Measurements from ENCODE around the gene C16orf90. TPM values are rescaled to one million over a fixed set of nuclear protein-coding genes. Genes with fewer than 3 reads are reported as not detected.

C16orf90 gene
- total RNA-seq, 1 donor from 2014 or later, result not detected

- H3K36me3 ChIP-seq (ENCODE audit: insufficient read depth, low read length), result no peaks in the 10 kb centered on the region
- TF ChIP-seq EZH2 (IDR thresholded peaks at IDR 0.05; ENCODE audit: insufficient read depth, low read length) (no peak), CTCF (IDR thresholded peaks at IDR 0.05; ENCODE audit: insufficient read depth, low read depth, low read length) (no peak)
- no peaks in the 10 kb centered on the region for H3K27me3 Mint-ChIP-seq (ENCODE audit: low read depth, unreplicated experiment)
- H3K27me3 ChIP-seq (ENCODE audit: insufficient read depth, low read length), result no peaks in the 10 kb centered on the region
- H3K9me3 Mint-ChIP-seq (ENCODE audit: unreplicated experiment), result no peaks in the 10 kb centered on the region
- peaks cover 3% of the 10 kb centered on the region for H3K4me1 ChIP-seq (ENCODE audit: insufficient read depth, low read length)
- no peak overlapping the region for H3K4me3 ChIP-seq (ENCODE audit: insufficient read depth, low read depth, low read length)
- no peak overlapping the region for H3K27ac ChIP-seq (ENCODE audit: low read depth, low read length)
- no peaks in the 10 kb centered on the region for H3K36me3 Mint-ChIP-seq (ENCODE audit: low read depth, unreplicated experiment)
- no peaks in the 10 kb centered on the region for H4K20me1 ChIP-seq (ENCODE audit: insufficient read depth, low read length)
- no peak overlapping the region for H3K27ac Mint-ChIP-seq (ENCODE audit: unreplicated experiment)
- no peak overlapping the region for H3K4me2 ChIP-seq (ENCODE audit: low read length)
- H3K9me3 ChIP-seq (ENCODE audit: insufficient read depth, low read depth, low read length), result no peaks in the 10 kb centered on the region
- peaks cover 5% of the 10 kb centered on the region for H3K79me2 ChIP-seq (ENCODE audit: insufficient read depth, low read length)
- H3K4me3 Mint-ChIP-seq (ENCODE audit: unreplicated experiment), result peak overlapping the region; percentile 46
- H2AFZ ChIP-seq (ENCODE audit: low read depth, low read length), result no peak overlapping the region
- DNase-seq (ENCODE audit: low read depth) (no peak), FAIRE-seq (no peak)
- no peak overlapping the region for H3K9ac ChIP-seq (ENCODE audit: low read length)
- H3K4me1 Mint-ChIP-seq (ENCODE audit: low read depth, unreplicated experiment), result peaks cover 7% of the 10 kb centered on the region
Observed at GRCh38 chr16:3498988-3499387, 3.7 kb upstream of the C16orf90 start.

DNA sequence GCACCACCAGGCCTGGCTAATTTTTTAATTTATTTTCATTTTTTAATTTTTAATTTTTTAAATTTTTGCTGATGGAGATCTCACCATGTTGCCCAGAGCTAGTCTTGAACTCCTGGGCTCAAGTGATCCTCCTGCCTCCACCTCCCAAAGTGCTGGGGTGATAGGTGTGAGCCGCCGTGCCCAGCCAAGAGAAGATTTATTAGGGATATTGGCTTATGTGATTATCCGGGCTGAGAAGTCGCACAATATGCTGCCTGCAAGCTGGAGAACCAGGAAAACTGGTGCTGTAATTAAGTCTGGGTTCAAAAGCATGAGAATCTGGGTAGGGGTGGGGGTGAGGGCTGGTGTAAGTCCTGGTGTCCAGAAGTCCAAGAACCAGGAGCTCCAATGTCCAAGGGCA, 2.5 kb upstream of the C16orf90 start:
- H3K4me2 ChIP-seq (ENCODE audit: low read length), result no peak overlapping the region
- no peak for FAIRE-seq
- H3K4me3 ChIP-seq (ENCODE audit: insufficient read depth, low read depth, low read length), result no peak overlapping the region
- H3K9ac ChIP-seq (ENCODE audit: low read length), result no peak overlapping the region
- TF ChIP-seq EZH2 (IDR thresholded peaks at IDR 0.05; ENCODE audit: insufficient read depth, low read length) (no peak), CTCF (IDR thresholded peaks at IDR 0.05; ENCODE audit: insufficient read depth, low read depth, low read length) (no peak)
- Mint-ChIP-seq H3K4me3 (ENCODE audit: unreplicated experiment) (no peak overlapping the region), H3K9me3 (ENCODE audit: unreplicated experiment) (no peaks in the 10 kb centered on the region), H3K27me3 (ENCODE audit: low read depth, unreplicated experiment) (no peaks in the 10 kb centered on the region), H3K27ac (ENCODE audit: unreplicated experiment) (no peak overlapping the region), H3K36me3 (ENCODE audit: low read depth, unreplicated experiment) (no peaks in the 10 kb centered on the region), H3K4me1 (ENCODE audit: low read depth, unreplicated experiment) (peaks cover 7% of the 10 kb centered on the region)
- H3K9me3 ChIP-seq (ENCODE audit: insufficient read depth, low read depth, low read length), result no peaks in the 10 kb centered on the region
- no peaks in the 10 kb centered on the region for H4K20me1 ChIP-seq (ENCODE audit: insufficient read depth, low read length)
- H3K27me3 ChIP-seq (ENCODE audit: insufficient read depth, low read length), result no peaks in the 10 kb centered on the region
- H3K27ac ChIP-seq (ENCODE audit: low read depth, low read length), result no peak overlapping the region
- no peak for DNase-seq (ENCODE audit: low read depth)
- no peaks in the 10 kb centered on the region for H3K36me3 ChIP-seq (ENCODE audit: insufficient read depth, low read length)
- peaks cover 5% of the 10 kb centered on the region for H3K79me2 ChIP-seq (ENCODE audit: insufficient read depth, low read length)
- H2AFZ ChIP-seq (ENCODE audit: low read depth, low read length), result no peak overlapping the region
- H3K4me1 ChIP-seq (ENCODE audit: insufficient read depth, low read length), result peaks cover 3% of the 10 kb centered on the region

DNA sequence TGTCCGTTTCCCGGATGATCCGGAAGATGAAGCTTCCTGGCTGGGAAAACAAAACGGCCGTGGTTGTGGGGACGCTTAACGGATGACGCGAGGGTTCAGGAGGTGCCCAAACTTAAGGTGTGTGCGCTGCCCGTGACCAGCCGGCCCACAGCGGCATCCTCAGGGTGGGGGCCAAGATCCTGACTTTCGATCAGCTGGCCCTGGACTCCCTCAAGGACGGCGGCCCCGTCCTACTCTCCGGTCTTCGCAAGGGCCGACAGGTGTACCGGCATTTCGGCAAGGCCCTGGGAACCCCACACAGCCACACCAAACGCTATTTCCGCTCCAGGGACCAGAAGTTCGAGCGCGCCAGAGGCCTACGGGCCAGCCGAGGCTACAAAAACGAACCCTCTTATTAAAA, 1.1 kb upstream of the C16orf90 start:
- Histone ChIP-seq H3K36me3 (ENCODE audit: insufficient read depth, low read length) (no peaks in the 10 kb centered on the region), H3K4me3 (ENCODE audit: insufficient read depth, low read depth, low read length) (no peak overlapping the region), H4K20me1 (ENCODE audit: insufficient read depth, low read length) (no peaks in the 10 kb centered on the region), H3K27me3 (ENCODE audit: insufficient read depth, low read length) (no peaks in the 10 kb centered on the region), H3K27ac (ENCODE audit: low read depth, low read length) (no peak overlapping the region), H3K9ac (ENCODE audit: low read length) (no peak overlapping the region), H2AFZ (ENCODE audit: low read depth, low read length) (no peak overlapping the region), H3K9me3 (ENCODE audit: insufficient read depth, low read depth, low read length) (no peaks in the 10 kb centered on the region), H3K79me2 (ENCODE audit: insufficient read depth, low read length) (no peaks in the 10 kb centered on the region), H3K4me2 (ENCODE audit: low read length) (no peak overlapping the region), H3K4me1 (ENCODE audit: insufficient read depth, low read length) (no peaks in the 10 kb centered on the region)
- no peaks in the 10 kb centered on the region for H3K9me3 Mint-ChIP-seq (ENCODE audit: unreplicated experiment)
- no peaks in the 10 kb centered on the region for H3K4me1 Mint-ChIP-seq (ENCODE audit: low read depth, unreplicated experiment)
- DNase-seq (ENCODE audit: low read depth) (no peak), FAIRE-seq (no peak)
- no peak overlapping the region for H3K4me3 Mint-ChIP-seq (ENCODE audit: unreplicated experiment)
- H3K27me3 Mint-ChIP-seq (ENCODE audit: low read depth, unreplicated experiment), result no peaks in the 10 kb centered on the region
- TF ChIP-seq EZH2 (IDR thresholded peaks at IDR 0.05; ENCODE audit: insufficient read depth, low read length) (no peak), CTCF (IDR thresholded peaks at IDR 0.05; ENCODE audit: insufficient read depth, low read depth, low read length) (no peak)
- no peaks in the 10 kb centered on the region for H3K36me3 Mint-ChIP-seq (ENCODE audit: low read depth, unreplicated experiment)
- H3K27ac Mint-ChIP-seq (ENCODE audit: unreplicated experiment), result no peak overlapping the region

Data from astrocyte (in vitro differentiated cells and primary cell).